BJ (cell line): Measurements from ENCODE around the gene HMGCS1. TPM values are rescaled to one million over a fixed set of nuclear protein-coding genes. Genes with fewer than 3 reads are reported as not detected.

Source experiments
- CTCF ChIA-PET: fragments of 350-600 bp; formaldehyde crosslinking; extraction: SDS; loops from one replicate; lab custom pipeline; 2021; ENCODE audit warnings: antibody characterized with exemption, inconsistent platforms; lab: Yijun Ruan, JAX
- POLR2A ChIA-PET: fragments of 300-600 bp; sonication (Branson Sonifier 250); formaldehyde crosslinking; extraction: SDS; loops from one replicate; lab custom pipeline; 2021; ENCODE audit warnings: antibody characterized with exemption; lab: Charles Lee
- DNase-seq: peaks from one replicate; pipeline ENCODE4 v3.0.0-alpha.2; 2011; ENCODE audit warnings: low read depth
- H3K27me3 ChIP-seq: 2 replicates; pipeline ENCODE4 v1.6.0; 2011; ENCODE audit warnings: low read length; ENCODE audit not compliant: control insufficient read depth, insufficient read depth
- H3K36me3 ChIP-seq: 2 replicates; pipeline ENCODE4 v1.5.1; 2011; ENCODE audit warnings: low read length; ENCODE audit not compliant: control insufficient read depth, insufficient read depth
- H3K4me3 ChIP-seq: 2 replicates; pipeline ENCODE4 v1.5.1; 2011; ENCODE audit warnings: low read depth, mild to moderate bottlenecking, control low read depth, low read length
- polyA plus RNA-seq: library from polyadenylated mRNA; depleted of rRNA; stranded (reverse); fragments of >200 nt; gene quantifications from 2 replicates; pipeline ENCODE4 v1.2.3, GENCODE V29; 2011
- TF ChIP-seq, protein P1 (sequence below): IDR thresholded peaks from 2 replicates; pipeline ENCODE4 v1.5.1; 2011; ENCODE audit warnings: low read depth, mild to moderate bottlenecking, control low read depth, inconsistent platforms, low read length, moderate library complexity; ENCODE audit not compliant: insufficient read depth

HMGCS1 gene
- polyA plus RNA-seq, 1 experiment = 8.6 TPM

DNA sequence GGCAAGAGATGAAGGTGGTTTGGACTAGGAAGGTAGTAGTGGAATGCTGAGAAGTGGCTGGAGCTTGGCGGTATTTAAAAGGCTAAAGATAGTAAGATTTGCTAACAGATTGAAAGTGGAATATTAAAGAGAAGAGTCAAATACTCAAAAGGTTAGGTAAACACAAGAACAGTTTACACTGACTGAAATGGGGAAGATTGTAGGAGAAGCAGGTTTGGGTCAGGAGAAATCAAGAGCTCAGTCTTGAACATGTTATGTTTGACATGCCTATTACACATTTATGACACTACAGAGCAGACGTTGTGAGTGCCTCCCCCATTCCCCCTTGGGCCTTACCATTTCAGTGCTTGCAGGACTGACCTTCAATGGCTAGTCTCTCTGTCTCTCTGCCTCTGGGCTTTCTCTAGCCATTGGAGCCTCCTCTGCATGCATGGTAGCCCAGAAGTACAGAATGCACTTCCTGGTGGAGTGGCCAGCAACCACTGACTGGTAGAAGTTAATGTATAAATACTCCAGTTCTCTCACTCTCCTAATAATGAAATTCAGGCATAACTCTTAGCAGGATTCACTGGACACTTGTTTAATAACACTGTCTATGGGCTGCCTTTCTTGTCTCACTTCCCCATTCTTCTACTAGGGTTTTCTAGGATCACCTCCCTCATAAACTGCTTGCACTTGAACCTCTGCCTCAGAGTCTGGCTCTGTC is 56.8 kb downstream of the HMGCS1 start:
- ChIA-PET CTCF (no interaction called here), POLR2A (no interaction called here)
- Histone ChIP-seq H3K27me3 (no peaks in the 10 kb centered on the region), H3K4me3 (no peak overlapping the region), H3K36me3 (no peaks in the 10 kb centered on the region)
- no peak for DNase-seq
- TF ChIP-seq, protein P1, sequence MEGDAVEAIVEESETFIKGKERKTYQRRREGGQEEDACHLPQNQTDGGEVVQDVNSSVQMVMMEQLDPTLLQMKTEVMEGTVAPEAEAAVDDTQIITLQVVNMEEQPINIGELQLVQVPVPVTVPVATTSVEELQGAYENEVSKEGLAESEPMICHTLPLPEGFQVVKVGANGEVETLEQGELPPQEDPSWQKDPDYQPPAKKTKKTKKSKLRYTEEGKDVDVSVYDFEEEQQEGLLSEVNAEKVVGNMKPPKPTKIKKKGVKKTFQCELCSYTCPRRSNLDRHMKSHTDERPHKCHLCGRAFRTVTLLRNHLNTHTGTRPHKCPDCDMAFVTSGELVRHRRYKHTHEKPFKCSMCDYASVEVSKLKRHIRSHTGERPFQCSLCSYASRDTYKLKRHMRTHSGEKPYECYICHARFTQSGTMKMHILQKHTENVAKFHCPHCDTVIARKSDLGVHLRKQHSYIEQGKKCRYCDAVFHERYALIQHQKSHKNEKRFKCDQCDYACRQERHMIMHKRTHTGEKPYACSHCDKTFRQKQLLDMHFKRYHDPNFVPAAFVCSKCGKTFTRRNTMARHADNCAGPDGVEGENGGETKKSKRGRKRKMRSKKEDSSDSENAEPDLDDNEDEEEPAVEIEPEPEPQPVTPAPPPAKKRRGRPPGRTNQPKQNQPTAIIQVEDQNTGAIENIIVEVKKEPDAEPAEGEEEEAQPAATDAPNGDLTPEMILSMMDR = no peak

DNA sequence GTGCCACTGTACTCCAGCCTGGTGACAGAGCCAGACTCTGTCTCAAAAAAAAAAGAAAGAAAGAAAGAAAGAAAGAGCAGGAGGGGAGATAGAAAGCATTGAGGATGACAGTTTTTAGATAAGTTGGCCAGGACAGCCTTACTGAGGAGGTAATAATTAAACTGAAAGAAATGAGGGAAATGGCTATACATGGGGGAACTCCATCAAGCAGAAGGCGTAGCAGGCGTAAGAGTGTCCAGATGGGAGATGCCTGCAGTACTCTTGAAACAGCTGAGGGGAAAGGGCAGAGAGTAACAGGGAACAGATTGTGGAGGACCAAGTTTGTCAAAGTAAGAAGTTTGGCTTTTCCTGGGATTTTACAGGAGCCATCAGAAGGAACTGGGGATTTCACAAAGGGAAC is 57.5 kb downstream of the HMGCS1 start:
- CTCF ChIA-PET = no interaction called here
- POLR2A ChIA-PET = no interaction called here

DNA sequence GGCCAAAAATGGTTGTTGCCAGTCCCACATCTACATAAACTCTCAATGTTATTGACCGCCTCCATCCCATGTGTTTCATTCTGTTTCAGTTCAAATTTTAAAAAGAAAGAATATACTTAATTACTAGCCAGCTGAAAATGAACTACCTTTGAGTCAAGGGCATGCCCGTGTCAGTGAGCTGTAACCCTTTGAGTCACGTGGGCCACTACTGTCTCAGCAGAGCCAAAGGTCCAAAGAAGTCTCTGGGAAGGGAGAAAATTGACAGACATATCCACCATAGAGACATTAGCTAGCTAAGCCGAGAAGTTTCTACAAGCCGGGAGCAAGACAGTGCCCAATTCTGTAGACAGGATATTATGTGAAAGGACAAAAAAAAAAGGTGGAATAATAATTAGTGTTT is 61.5 kb downstream of the HMGCS1 start:
- POLR2A ChIA-PET = no interaction called here
- TF ChIP-seq, protein P1 = no peak
- Histone ChIP-seq H3K36me3 (no peaks in the 10 kb centered on the region), H3K4me3 (no peak overlapping the region), H3K27me3 (no peaks in the 10 kb centered on the region)
- DNase-seq = no peak
- CTCF ChIA-PET = no interaction called here

More for the DNA sequence above, 57.5 kb downstream of the HMGCS1 start:
- Histone ChIP-seq H3K27me3 (no peaks in the 10 kb centered on the region), H3K36me3 (no peaks in the 10 kb centered on the region), H3K4me3 (no peak overlapping the region)
- TF ChIP-seq, protein P1 = no peak
- no peak for DNase-seq

DNA sequence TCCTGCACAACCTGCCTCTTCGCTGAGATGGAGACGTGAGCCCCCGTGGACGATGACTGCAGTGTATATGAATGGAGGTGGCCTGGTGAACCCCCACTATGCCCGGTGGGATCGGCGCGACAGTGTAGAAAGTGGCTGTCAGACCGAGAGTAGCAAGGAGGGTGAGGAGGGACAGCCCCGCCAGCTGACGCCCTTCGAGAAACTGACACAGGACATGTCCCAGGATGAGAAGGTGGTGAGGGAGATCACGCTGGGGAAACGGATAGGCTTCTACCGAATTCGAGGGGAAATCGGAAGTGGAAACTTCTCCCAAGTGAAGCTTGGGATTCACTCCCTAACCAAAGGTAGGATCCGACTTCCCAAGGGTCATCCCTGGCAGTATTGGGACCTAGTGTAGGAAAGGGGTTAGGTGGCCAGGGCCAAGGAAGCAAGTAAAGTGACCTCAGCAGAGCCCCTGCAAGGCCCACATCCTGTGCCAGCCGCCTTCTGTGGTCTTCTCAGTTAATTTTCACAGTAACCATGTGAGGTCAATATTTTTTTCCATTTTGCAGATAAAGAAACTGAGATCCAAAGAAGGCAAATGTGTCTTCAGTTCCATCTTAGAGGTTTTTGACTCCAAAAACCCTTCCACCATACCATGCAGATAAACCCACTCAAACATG is 67.4 kb downstream of the HMGCS1 start:
- no peak overlapping the region for H3K4me3 ChIP-seq
- TF ChIP-seq, protein P1 = no peak
- no peaks in the 10 kb centered on the region for H3K36me3 ChIP-seq
- peaks cover 2% of the 10 kb centered on the region; the same call in 1 of the 2 replicates for H3K27me3 ChIP-seq
- no peak for DNase-seq
- CTCF ChIA-PET = no interaction called here
- POLR2A ChIA-PET = no interaction called here

DNA sequence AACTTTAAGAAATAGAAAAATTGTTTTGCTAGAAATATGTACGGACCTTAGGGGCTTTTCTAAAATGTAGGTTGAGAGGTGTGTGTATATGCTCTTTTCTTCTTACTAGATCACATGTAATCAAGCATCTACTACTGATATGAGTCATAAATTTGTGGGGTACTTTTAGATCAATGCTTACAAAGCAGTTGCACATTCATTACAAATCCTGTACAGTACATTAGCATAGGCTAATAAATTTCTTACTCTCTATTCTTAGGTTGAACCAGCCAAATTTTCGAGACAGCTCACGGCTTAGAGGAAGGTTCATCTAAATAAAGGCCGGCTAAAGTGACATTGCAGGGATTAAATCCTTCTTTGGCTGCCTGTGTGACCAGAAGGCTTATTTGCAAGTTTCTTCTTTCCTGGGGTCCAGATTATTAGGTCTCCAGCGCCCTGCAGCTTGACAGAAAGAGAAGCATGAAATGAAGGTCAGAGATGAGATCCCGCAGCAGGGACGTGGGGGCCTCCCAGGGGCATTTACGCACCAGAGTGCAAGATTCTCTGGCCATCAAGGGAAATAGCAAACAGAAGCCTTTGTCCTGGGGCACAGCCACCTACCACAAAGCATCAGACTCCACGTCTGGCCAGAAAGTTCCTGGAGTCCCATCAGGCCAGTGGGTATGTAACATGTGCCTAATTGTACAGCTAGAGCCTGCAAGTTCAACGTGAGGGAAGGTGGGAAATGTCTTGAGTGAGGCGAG is 68.2 kb downstream of the HMGCS1 start:
- Histone ChIP-seq H3K4me3 (no peak overlapping the region), H3K36me3 (no peaks in the 10 kb centered on the region), H3K27me3 (peaks cover 2% of the 10 kb centered on the region; the same call in 1 of the 2 replicates)
- ChIA-PET CTCF (no interaction called here), POLR2A (no interaction called here)
- no peak for DNase-seq
- TF ChIP-seq, protein P1 = no peak
